HG03460 (cell line): ENCODE measurements around the gene NIM1K.
A peak's percentile ranks its signal among the peaks of the same experiment; 100 is the strongest.
"Not testable (repeated sequence)": the region's sequence is repeated elsewhere in the genome, so short reads cannot be mapped to it uniquely, and the experiment has no call there.

ENCODE experiments used
- ATAC-seq: cut with Tn5 transposase; IDR thresholded peaks from one replicate; pipeline ENCODE4 v1.9.1; 2021; ENCODE audit not compliant: unreplicated experiment

The NIM1K gene

GRCh38 chr5:43312699-43313034 is 120.6 kb downstream of the NIM1K start:
- peak; percentile 1 for ATAC-seq

- ATAC-seq: peak; percentile 93
Measured at GRCh38 chr5:43313035-43313853, 121.2 kb downstream of the NIM1K start, which contains the start of gene HMGCS1. TSS of gene HMGCS1 (minus strand) at chr5:43313412. CDS start at chr5:43298965, 14,447 bp downstream.

GRCh38 chr5:43313854-43314457 is 121.9 kb downstream of the NIM1K start:
- ATAC-seq: no peak

- ATAC-seq: no peak
Measured at GRCh38 chr5:43314724-43315123, 122.7 kb downstream of the NIM1K start.

- no peak for ATAC-seq
Measured at GRCh38 chr5:43315263-43315662, 123.2 kb downstream of the NIM1K start.

- no peak for ATAC-seq
Measured at GRCh38 chr5:43315682-43316081, 123.7 kb downstream of the NIM1K start.

- ATAC-seq: no peak
Measured at GRCh38 chr5:43316421-43316820, 124.4 kb downstream of the NIM1K start.

- ATAC-seq: no peak
Measured at GRCh38 chr5:43320846-43321245, 128.8 kb downstream of the NIM1K start.

- not testable (repeated sequence) for ATAC-seq
Measured at GRCh38 chr5:43323488-43323887, 131.5 kb downstream of the NIM1K start.

- ATAC-seq: not testable (repeated sequence)
Measured at GRCh38 chr5:43325624-43326023, 133.6 kb downstream of the NIM1K start.
